GM19468 (cell line): ENCODE data around the gene TAL1.

Source experiments
- ATAC-seq: cut with Tn5 transposase; IDR thresholded peaks from one replicate; pipeline ENCODE4 v1.9.1; 2021; ENCODE audit warnings: mild to moderate bottlenecking, moderate library complexity, moderate number of reproducible peaks; ENCODE audit not compliant: unreplicated experiment; ENCODE audit errors: extremely low read depth

The TAL1 gene

GRCh38 chr1:47178654-47179016 is 53.4 kb downstream of the TAL1 start:
- ATAC-seq = no peak

GRCh38 chr1:47178020-47178419 is 54.0 kb downstream of the TAL1 start:
- no peak for ATAC-seq

- ATAC-seq = no peak
Observed at GRCh38 chr1:47175227-47175934, 56.6 kb downstream of the TAL1 start.

DNA sequence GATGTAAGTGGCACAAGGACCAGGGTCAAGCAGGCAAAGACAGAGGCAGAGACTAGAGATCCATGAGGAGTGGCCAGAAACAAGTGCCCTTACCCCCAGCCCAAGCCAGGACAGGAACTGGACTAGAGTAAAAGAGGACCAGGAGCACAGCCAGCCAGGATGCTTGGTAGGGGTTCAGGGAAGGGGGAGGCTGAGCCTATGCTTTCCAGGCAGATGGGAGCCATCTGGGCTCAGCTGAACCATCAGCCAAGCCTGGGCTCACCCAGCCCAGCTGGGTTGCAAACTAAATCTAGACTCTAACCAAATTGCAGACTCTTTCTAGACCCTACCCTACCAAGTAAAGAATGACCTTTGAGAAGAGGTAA is 57.4 kb downstream of the TAL1 start:
- ATAC-seq = no peak

- no peak for ATAC-seq
Observed at GRCh38 chr1:47172782-47173181, 59.2 kb downstream of the TAL1 start.
